ENCODE results near the gene BECN2. TPM values are rescaled to one million over a fixed set of nuclear protein-coding genes. Genes with fewer than 3 reads are reported as not detected.
A peak's percentile ranks its signal among the peaks of the same experiment; 100 is the strongest.
"Not testable (repeated sequence)": the region's sequence is repeated elsewhere in the genome, so short reads cannot be mapped to it uniquely, and the experiment has no call there.

Gene BECN2
- total RNA-seq, 1 donor from 2014 or later: not detected

- no peak for TF ChIP-seq CTCF (conservative IDR thresholded peaks at IDR 0.05)
- no peak for DNase-seq (ENCODE audit: low read depth, low spot score)
- Mint-ChIP-seq H3K9me3 (peaks cover 2% of the 10 kb centered on the region), H3K4me1 (no peaks in the 10 kb centered on the region), H3K27me3 (ENCODE audit: low read depth) (no peaks in the 10 kb centered on the region), H3K36me3 (ENCODE audit: low read depth) (peaks cover 2% of the 10 kb centered on the region), H3K27ac (ENCODE audit: unreplicated experiment) (no peak overlapping the region), H3K4me3 (no peak overlapping the region)
Observed at GRCh38 chr1:241979071-241979470, 21.5 kb downstream of the BECN2 start.

GRCh38 chr1:241979926-241980325, 22.4 kb downstream of the BECN2 start:
- peaks cover 2% of the 10 kb centered on the region for H3K9me3 Mint-ChIP-seq
- no peaks in the 10 kb centered on the region for H3K4me1 Mint-ChIP-seq
- no peak overlapping the region for H3K27ac Mint-ChIP-seq (ENCODE audit: unreplicated experiment)
- no peak overlapping the region for H3K4me3 Mint-ChIP-seq
- H3K27me3 Mint-ChIP-seq (ENCODE audit: low read depth): no peaks in the 10 kb centered on the region
- peaks cover 2% of the 10 kb centered on the region for H3K36me3 Mint-ChIP-seq (ENCODE audit: low read depth)
- TF ChIP-seq CTCF (conservative IDR thresholded peaks at IDR 0.05): no peak
- no peak for DNase-seq (ENCODE audit: low read depth, low spot score)

- Mint-ChIP-seq H3K4me3 (no peak overlapping the region), H3K4me1 (peaks cover 5% of the 10 kb centered on the region), H3K27me3 (ENCODE audit: low read depth) (no peaks in the 10 kb centered on the region), H3K27ac (ENCODE audit: unreplicated experiment) (no peak overlapping the region), H3K36me3 (ENCODE audit: low read depth) (no peaks in the 10 kb centered on the region), H3K9me3 (no peaks in the 10 kb centered on the region)
- peak; percentile 64 for TF ChIP-seq CTCF (conservative IDR thresholded peaks at IDR 0.05)
- peak; percentile 36 for DNase-seq (ENCODE audit: low read depth, low spot score)
Observed at GRCh38 chr1:241985787-241986186, 28.2 kb downstream of the BECN2 start.

GRCh38 chr1:241988389-241988930, 30.9 kb downstream of the BECN2 start:
- not testable (repeated sequence) for H3K27me3 Mint-ChIP-seq (ENCODE audit: low read depth); H3K9me3 Mint-ChIP-seq; H3K27ac Mint-ChIP-seq (ENCODE audit: unreplicated experiment); H3K4me3 Mint-ChIP-seq; DNase-seq (ENCODE audit: low read depth, low spot score); H3K4me1 Mint-ChIP-seq; H3K36me3 Mint-ChIP-seq (ENCODE audit: low read depth)

- H3K36me3 Mint-ChIP-seq (ENCODE audit: low read depth): no peaks in the 10 kb centered on the region
- H3K4me1 Mint-ChIP-seq: peaks cover 7% of the 10 kb centered on the region
- no peak overlapping the region for H3K4me3 Mint-ChIP-seq
- H3K9me3 Mint-ChIP-seq: no peaks in the 10 kb centered on the region
- TF ChIP-seq CTCF (conservative IDR thresholded peaks at IDR 0.05): no peak
- no peaks in the 10 kb centered on the region for H3K27me3 Mint-ChIP-seq (ENCODE audit: low read depth)
- H3K27ac Mint-ChIP-seq (ENCODE audit: unreplicated experiment): no peak overlapping the region
- DNase-seq (ENCODE audit: low read depth, low spot score): no peak
Observed at GRCh38 chr1:241990040-241990439, 32.5 kb downstream of the BECN2 start.

GRCh38 chr1:241992734-241993133, 35.2 kb downstream of the BECN2 start:
- H3K27ac Mint-ChIP-seq (ENCODE audit: unreplicated experiment): no peak overlapping the region
- no peaks in the 10 kb centered on the region for H3K36me3 Mint-ChIP-seq (ENCODE audit: low read depth)
- H3K9me3 Mint-ChIP-seq: no peaks in the 10 kb centered on the region
- no peaks in the 10 kb centered on the region for H3K27me3 Mint-ChIP-seq (ENCODE audit: low read depth)
- no peak overlapping the region for H3K4me3 Mint-ChIP-seq
- no peak for DNase-seq (ENCODE audit: low read depth, low spot score)
- TF ChIP-seq CTCF (conservative IDR thresholded peaks at IDR 0.05): no peak
- H3K4me1 Mint-ChIP-seq: peaks cover 11% of the 10 kb centered on the region
